HK-2 (cell line): ENCODE data around the gene CPN2.

Experiments used
- DNase-seq: peaks from one replicate; pipeline ENCODE4 v3.0.0-alpha.2; 2018; ENCODE audit not compliant: unreplicated experiment

The CPN2 gene

GRCh38 chr3:194294895-194295214, 56.3 kb downstream of the CPN2 start:
- DNase-seq = no peak

GRCh38 chr3:194294199-194294894, 56.8 kb downstream of the CPN2 start:
- DNase-seq = no peak

- DNase-seq = no peak
Observed at GRCh38 chr3:194293546-194294198, 57.5 kb downstream of the CPN2 start.

GRCh38 chr3:194292331-194292730, 58.8 kb downstream of the CPN2 start:
- no peak for DNase-seq
